ENCODE data around the gene TUFT1. TPM values are rescaled to one million over a fixed set of nuclear protein-coding genes. Genes with fewer than 3 reads are reported as not detected.
"Not testable (repeated sequence)": the region's sequence is repeated elsewhere in the genome, so short reads cannot be mapped to it uniquely, and the experiment has no call there.

TUFT1 gene
- total RNA-seq, 2 donors from 2014 or later, result 4.3 to 7.9 TPM

GRCh38 chr1:151518431-151518830 is 21.7 kb upstream of the TUFT1 start:
- DNase-seq (ENCODE audit: low spot score), result no peak

GRCh38 chr1:151518936-151519335 is 21.2 kb upstream of the TUFT1 start:
- H3K4me3 ChIP-seq, result no peak overlapping the region
- TF ChIP-seq CTCF (IDR thresholded peaks at IDR 0.05), result no peak
- H3K27ac ChIP-seq, result no peak overlapping the region
- DNase-seq (ENCODE audit: low spot score), result no peak
- no peaks in the 10 kb centered on the region for H3K9me3 ChIP-seq
- no peaks in the 10 kb centered on the region for H3K36me3 ChIP-seq
- H3K27me3 ChIP-seq, result no peaks in the 10 kb centered on the region
- no peaks in the 10 kb centered on the region for H3K4me1 ChIP-seq

More at GRCh38 chr1:151518431-151518830, 21.7 kb upstream of the TUFT1 start:
- no peak overlapping the region for H3K27ac ChIP-seq
- no peaks in the 10 kb centered on the region for H3K9me3 ChIP-seq
- H3K27me3 ChIP-seq, result no peaks in the 10 kb centered on the region
- H3K4me3 ChIP-seq, result no peak overlapping the region
- H3K36me3 ChIP-seq, result no peaks in the 10 kb centered on the region
- no peaks in the 10 kb centered on the region for H3K4me1 ChIP-seq
- TF ChIP-seq CTCF (IDR thresholded peaks at IDR 0.05), result no peak

GRCh38 chr1:151519667-151520066 is 20.4 kb upstream of the TUFT1 start:
- Histone ChIP-seq H3K4me1 (no peaks in the 10 kb centered on the region), H3K36me3 (no peaks in the 10 kb centered on the region), H3K27ac (no peak overlapping the region), H3K4me3 (no peak overlapping the region), H3K9me3 (no peaks in the 10 kb centered on the region), H3K27me3 (no peaks in the 10 kb centered on the region)
- no peak for TF ChIP-seq CTCF (IDR thresholded peaks at IDR 0.05)
- DNase-seq (ENCODE audit: low spot score), result no peak

GRCh38 chr1:151520359-151520758 is 19.8 kb upstream of the TUFT1 start:
- no peak overlapping the region for H3K4me3 ChIP-seq
- no peak for TF ChIP-seq CTCF (IDR thresholded peaks at IDR 0.05)
- H3K27me3 ChIP-seq, result no peaks in the 10 kb centered on the region
- H3K4me1 ChIP-seq, result no peaks in the 10 kb centered on the region
- DNase-seq (ENCODE audit: low spot score), result no peak
- H3K36me3 ChIP-seq, result no peaks in the 10 kb centered on the region
- no peak overlapping the region for H3K27ac ChIP-seq
- H3K9me3 ChIP-seq, result no peaks in the 10 kb centered on the region

- DNase-seq (ENCODE audit: low spot score); H3K36me3 ChIP-seq; H3K9me3 ChIP-seq; H3K4me3 ChIP-seq; H3K27ac ChIP-seq; H3K27me3 ChIP-seq; H3K4me1 ChIP-seq: not testable (repeated sequence)
These were observed 17.7 kb upstream of the TUFT1 start for GRCh38 chr1:151522427-151522826.

GRCh38 chr1:151523326-151523725 is 16.8 kb upstream of the TUFT1 start:
- no peaks in the 10 kb centered on the region for H3K36me3 ChIP-seq
- no peak overlapping the region for H3K4me3 ChIP-seq
- no peaks in the 10 kb centered on the region for H3K9me3 ChIP-seq
- DNase-seq (ENCODE audit: low spot score), result no peak
- H3K27me3 ChIP-seq, result no peaks in the 10 kb centered on the region
- no peaks in the 10 kb centered on the region for H3K4me1 ChIP-seq
- no peak for TF ChIP-seq CTCF (IDR thresholded peaks at IDR 0.05)
- H3K27ac ChIP-seq, result no peak overlapping the region

Measured in right atrium auricular region (tissue), 2 donors.